Stomach (tissue), 9 donors: ENCODE data around the gene USP34. TPM values are rescaled to one million over a fixed set of nuclear protein-coding genes. Genes with fewer than 3 reads are reported as not detected.

Experiments used
- DNase-seq, 2 donors: peaks; one replicate each; pipeline versions ENCODE4 v3.0.0 to v3.0.0-alpha.2; 2013 to 2019
- H3K27ac ChIP-seq, 5 donors: fragments of 200-600 bp in 4 of 5; sonication (generic) in 4 of 5; one replicate each; pipeline ENCODE4 v1.5.1; 2013 to 2019; ENCODE audit warnings: mild to moderate bottlenecking in 1 of 5, moderate library complexity in 1 of 5
- H3K27me3 ChIP-seq, 3 donors: fragments of 200-600 bp; sonication (generic); one replicate each; pipeline ENCODE4 v1.5.1; 2017 to 2019; ENCODE audit warnings: mixed run types in 1 of 3
- H3K36me3 ChIP-seq, 4 donors: fragments of 200-600 bp; sonication (generic); 1 replicate in 3 of 4; 2 replicates in 1 of 4; pipeline ENCODE4 v1.5.1; 2016 to 2019
- H3K4me1 ChIP-seq, 4 donors: fragments of 200-600 bp; sonication (generic); one replicate each; pipeline ENCODE4 v1.5.1; 2016 to 2019
- H3K4me3 ChIP-seq, 4 donors: fragments of 200-600 bp; sonication (generic) in 3 of 4; one replicate each; pipeline ENCODE4 v1.5.1; 2016 to 2019; ENCODE audit warnings: mild to moderate bottlenecking in 1 of 4
- H3K9me3 ChIP-seq, 4 donors: fragments of 200-600 bp; sonication (generic); one replicate each; pipeline ENCODE4 v1.5.1; 2016 to 2019
- CTCF ChIP-seq, 7 experiments: fragments of 450-650 bp in 4 of 7; fragments of 200-600 bp in 3 of 7; sonication (generic) in 3 of 7; IDR thresholded peaks; one replicate each; pipeline ENCODE4 v1.5.1; 2016 to 2019; ENCODE audit warnings: antibody characterized with exemption in 7 of 7, control low read depth in 2 of 7, mild to moderate bottlenecking in 1 of 7
- EP300 ChIP-seq: sonication (generic); formaldehyde crosslinking; IDR thresholded peaks from one replicate; pipeline ENCODE4 v1.6.1; 2017; ENCODE audit warnings: antibody characterized with exemption
- POLR2A ChIP-seq, 4 donors: fragments of 450-650 bp; IDR thresholded peaks; one replicate each; pipeline ENCODE4 v1.6.1; 2016; ENCODE audit warnings: antibody characterized with exemption in 4 of 4, control low read depth in 2 of 4, mild to moderate bottlenecking in 1 of 4, moderate library complexity in 1 of 4
- POLR2AphosphoS5 ChIP-seq, 3 donors: sonication (generic); formaldehyde crosslinking; IDR thresholded peaks; one replicate each; pipeline ENCODE4 v1.6.1; 2016; ENCODE audit warnings: antibody characterized with exemption in 3 of 3
- WGBS, 5 donors: extraction: QIAGEN DNeasy Blood & Tissue Kit in 3 of 5; methylation state at CpG; one replicate each; pipeline versions ENCODE4 v1.1.5 to v1.1.7; 2013 to 2018; 5-methylcytosine and 5-hydroxymethylcytosine counted together
- intact Hi-C: fragments of 100-400 bp; cut with DNase I; formaldehyde crosslinking; loops from one replicate; pipeline ENCODE4 v1.15.1; 2023; ENCODE audit warnings: low total_unique reads
- polyA plus RNA-seq, 3 donors: library from polyadenylated mRNA; stranded (reverse); fragments of 200-250 nt; gene quantifications; one replicate each; pipeline ENCODE4 v1.2.3, GENCODE V29; 2013
- total RNA-seq, 5 donors: library from RNA; depleted of rRNA; stranded (reverse); fragments of >200 nt; gene quantifications; one replicate each; pipeline versions ENCODE4 v1.1.0 to v1.2.3, GENCODE V29; 2014 to 2016
- donor health status: healthy with polysubstance abuse.
- donor health status: Bipolar disorder and iron deficiency.
- donor health status: healthy.

Gene USP34
- total and polyA plus RNA-seq, 8 donors, result 21.1 to 300 (median 73.2) TPM

- peaks cover 0 to 15% (median 13%) of the 10 kb centered on the region in 4 donors for H3K9me3 ChIP-seq
- peaks cover 0 to 27% (median 12%) of the 10 kb centered on the region in 4 donors for H3K4me1 ChIP-seq
- H3K27me3 ChIP-seq, result no peaks in the 10 kb centered on the region
- peaks cover 0 to 31% (median 14%) of the 10 kb centered on the region in 4 donors for H3K36me3 ChIP-seq
- no peak for TF ChIP-seq CTCF (IDR thresholded peaks at IDR 0.05)
- no peak for TF ChIP-seq POLR2A (IDR thresholded peaks at IDR 0.05)
- no peak for TF ChIP-seq EP300
- no peak for TF ChIP-seq POLR2AphosphoS5 (IDR thresholded peaks at IDR 0.05)
- WGBS, 5 donors, result 76 to 89% (median 87%) methylated on average over 1 of the region's 1 CpG
- H3K27ac ChIP-seq, result peak overlapping the region in 1 of 5 donors; percentile 21
- intact Hi-C loops, result no loop called here
- DNase-seq, result no peak
- no peak overlapping the region for H3K4me3 ChIP-seq
Measured at GRCh38 chr2:61356958-61357350, 113.9 kb downstream of the USP34 start.

DNA sequence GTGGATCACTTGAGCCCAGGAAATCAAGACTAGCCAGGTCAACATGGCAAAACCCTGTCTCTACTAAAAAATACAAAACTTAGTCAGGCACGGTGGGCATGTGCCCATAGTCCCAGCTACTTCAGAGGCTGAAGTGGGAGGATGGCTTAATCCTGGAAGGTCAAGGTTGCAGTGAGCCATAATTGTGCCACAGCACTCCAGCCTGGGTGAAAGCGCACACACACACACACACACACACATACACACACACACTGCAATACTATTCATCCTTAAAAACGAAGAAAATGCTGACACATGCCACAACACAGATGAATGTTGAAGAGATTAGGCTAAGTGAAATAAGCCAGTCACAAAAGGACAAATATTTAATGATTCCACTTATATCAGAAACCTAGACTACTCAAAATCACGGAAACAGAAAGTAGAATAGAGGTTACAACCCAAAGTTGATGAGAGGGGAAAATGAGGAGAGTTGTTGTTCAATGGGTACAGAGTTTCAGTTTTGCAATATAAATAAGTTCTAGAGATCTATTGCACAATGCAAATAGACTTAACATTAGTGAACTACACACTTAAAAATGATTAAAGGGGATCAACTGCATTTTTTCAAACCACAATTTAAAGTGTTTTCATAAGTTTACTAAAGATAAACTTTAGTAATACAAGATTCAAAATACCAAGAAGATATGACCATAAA is 114.5 kb downstream of the USP34 start:
- H3K27ac ChIP-seq, result peak overlapping the region in 3 of 5 donors; percentile 9 to 48 (median 21)
- intact Hi-C loops, result no loop called here
- 48 to 56% (median 56%) methylated on average over 4 of the region's 4 CpGs for WGBS, 5 donors

DNA sequence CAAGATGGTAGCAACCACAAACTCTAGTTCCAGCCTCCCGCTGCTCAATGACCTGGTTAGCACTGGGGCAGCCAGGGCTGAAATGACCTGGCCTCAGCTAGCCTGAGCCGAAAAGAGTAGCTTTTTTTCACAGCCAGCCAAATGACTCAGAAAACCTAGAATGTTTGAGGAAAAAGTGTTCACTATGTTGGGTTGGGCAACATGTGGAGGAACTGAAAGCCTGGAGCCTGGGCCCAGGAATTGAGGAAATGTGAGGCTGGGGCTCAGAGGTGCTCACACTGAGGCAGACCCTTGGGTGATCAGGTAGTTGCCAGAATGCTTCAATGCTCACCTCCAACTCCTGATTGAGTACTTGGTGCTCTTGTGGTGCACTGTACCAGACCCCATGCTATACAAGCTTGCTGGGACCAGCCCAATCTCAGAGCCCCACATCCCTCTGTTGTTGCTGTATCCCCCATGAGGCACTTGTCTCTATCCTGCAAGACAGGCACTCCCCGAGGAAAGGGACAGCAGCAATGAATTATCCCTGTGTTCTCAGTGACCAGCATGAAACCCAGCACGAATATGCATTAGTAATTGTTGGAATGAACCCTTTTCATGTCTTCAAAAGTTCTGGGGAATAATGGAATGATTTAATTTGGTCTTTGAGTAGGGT is 116.2 kb downstream of the USP34 start:
- Histone ChIP-seq H3K36me3 (peaks cover 0 to 33% (median 25%) of the 10 kb centered on the region in 4 donors), H3K27me3 (no peaks in the 10 kb centered on the region), H3K9me3 (peaks cover 0 to 15% (median 13%) of the 10 kb centered on the region in 4 donors), H3K4me1 (peaks cover 0 to 27% (median 12%) of the 10 kb centered on the region in 4 donors), H3K4me3 (no peak overlapping the region), H3K27ac (no peak overlapping the region)
- 93 to 98% (median 98%) methylated on average over 4 of the region's 4 CpGs for WGBS, 5 donors
- intact Hi-C loops, result no loop called here
- DNase-seq, result no peak
- no peak for TF ChIP-seq POLR2AphosphoS5 (IDR thresholded peaks at IDR 0.05)
- TF ChIP-seq EP300, result no peak
- no peak for TF ChIP-seq CTCF (IDR thresholded peaks at IDR 0.05)
- TF ChIP-seq POLR2A (IDR thresholded peaks at IDR 0.05), result no peak

More for the DNA sequence above, 114.5 kb downstream of the USP34 start:
- peaks cover 0 to 31% (median 14%) of the 10 kb centered on the region in 4 donors for H3K36me3 ChIP-seq
- no peak for DNase-seq
- no peak overlapping the region for H3K4me3 ChIP-seq
- H3K4me1 ChIP-seq, result peaks cover 0 to 27% (median 12%) of the 10 kb centered on the region in 4 donors
- H3K27me3 ChIP-seq, result no peaks in the 10 kb centered on the region
- H3K9me3 ChIP-seq, result peaks cover 0 to 15% (median 13%) of the 10 kb centered on the region in 4 donors
- TF ChIP-seq CTCF (IDR thresholded peaks at IDR 0.05) (no peak), POLR2AphosphoS5 (IDR thresholded peaks at IDR 0.05) (peak in 1 of 3 donors; percentile 6)

- no peak for DNase-seq
- intact Hi-C loops, result no loop called here
- Histone ChIP-seq H3K27me3 (no peaks in the 10 kb centered on the region), H3K27ac (no peak overlapping the region), H3K9me3 (peaks cover 0 to 15% (median 13%) of the 10 kb centered on the region in 4 donors), H3K4me1 (peaks cover 0 to 24% (median 12%) of the 10 kb centered on the region in 4 donors), H3K36me3 (peaks cover 0 to 41% (median 32%) of the 10 kb centered on the region in 4 donors), H3K4me3 (no peak overlapping the region)
- TF ChIP-seq CTCF (IDR thresholded peaks at IDR 0.05) (no peak), EP300 (no peak), POLR2A (IDR thresholded peaks at IDR 0.05) (no peak), POLR2AphosphoS5 (IDR thresholded peaks at IDR 0.05) (no peak)
- WGBS, 5 donors, result 94 to 99% (median 98%) methylated on average over 6 of the region's 6 CpGs
Measured at GRCh38 chr2:61353909-61354308, 117.0 kb downstream of the USP34 start.
